DOHH2 (cell line): ENCODE results near the gene OR6C65.
A peak's percentile ranks its signal among the peaks of the same experiment; 100 is the strongest.
"Not testable (repeated sequence)": the region's sequence is repeated elsewhere in the genome, so short reads cannot be mapped to it uniquely, and the experiment has no call there.

Experiments
- H3F3A ChIP-seq: fragments of 200-600 bp; sonication (generic), shearing (Covaris generic); 2 replicates; pipeline ENCODE4 v1.6.0; 2016; ENCODE audit warnings: antibody characterized with exemption, mild to moderate bottlenecking; ENCODE audit not compliant: control insufficient read depth, insufficient read depth
- H3K27ac ChIP-seq: fragments of 200-600 bp; sonication (generic); 2 replicates; pipeline ENCODE4 v1.5.1; 2014; ENCODE audit warnings: low read depth, mild to moderate bottlenecking, low read length, moderate library complexity
- H3K27me3 ChIP-seq: fragments of 200-600 bp; sonication (generic); 2 replicates; pipeline ENCODE4 v1.6.1; 2014; ENCODE audit warnings: mild to moderate bottlenecking, low read length, mixed read lengths; ENCODE audit not compliant: control insufficient read depth
- H3K36me3 ChIP-seq: fragments of 200-600 bp; sonication (generic); 2 replicates; pipeline ENCODE4 v1.6.1; 2014; ENCODE audit warnings: mild to moderate bottlenecking, low read length, moderate library complexity, mixed read lengths; ENCODE audit not compliant: control insufficient read depth
- H3K4me1 ChIP-seq: fragments of 200-600 bp; sonication (generic); 2 replicates; pipeline ENCODE4 v1.6.1; 2014; ENCODE audit warnings: mild to moderate bottlenecking, low read length, mixed read lengths; ENCODE audit not compliant: control insufficient read depth
- H3K4me2 ChIP-seq: fragments of 200-600 bp; sonication (generic); 2 replicates; pipeline ENCODE4 v1.6.0; 2014; ENCODE audit warnings: mild to moderate bottlenecking, low read length, moderate library complexity
- H3K4me3 ChIP-seq: fragments of 200-600 bp; sonication (generic); 2 replicates; pipeline ENCODE4 v1.5.1; 2014; ENCODE audit warnings: mild to moderate bottlenecking, low read length, mixed read lengths
- H3K79me2 ChIP-seq: fragments of 200-600 bp; sonication (generic); 2 replicates; pipeline ENCODE4 v1.6.1; 2014; ENCODE audit warnings: mild to moderate bottlenecking, low read length, mixed read lengths; ENCODE audit not compliant: control insufficient read depth
- H3K9me2 ChIP-seq: fragments of 200-600 bp; sonication (generic); replicated peaks from 2 replicates; pipeline ENCODE4 v1.6.1; 2014; ENCODE audit warnings: mild to moderate bottlenecking, low read length, mixed read lengths; ENCODE audit not compliant: control insufficient read depth
- H3K9me3 ChIP-seq: fragments of 200-600 bp; sonication (generic); 2 replicates; pipeline ENCODE4 v1.6.1; 2014; ENCODE audit warnings: antibody characterized with exemption, low read length, mixed read lengths; ENCODE audit not compliant: control insufficient read depth, insufficient read depth
- H4K20me1 ChIP-seq: fragments of 200-600 bp; sonication (generic); 2 replicates; pipeline ENCODE4 v1.6.0; 2014; ENCODE audit warnings: low read depth, mild to moderate bottlenecking, antibody characterized with exemption, low read length, moderate library complexity; ENCODE audit not compliant: control insufficient read depth, insufficient read depth
- CTCF ChIP-seq: fragments of 200-600 bp; sonication (generic); IDR thresholded peaks from one replicate; pipeline ENCODE4 v1.5.1; 2014; ENCODE audit warnings: antibody characterized with exemption, mild to moderate bottlenecking, low read depth, low read length; ENCODE audit not compliant: poor library complexity, severe bottlenecking
- EZH2phosphoT487 ChIP-seq: fragments of 200-600 bp; sonication (generic); IDR thresholded peaks from 2 replicates; pipeline ENCODE4 v1.6.1; 2017; ENCODE audit warnings: borderline replicate concordance, mild to moderate bottlenecking, antibody characterized with exemption, low read length, moderate library complexity, mixed read lengths

The OR6C65 gene

DNA sequence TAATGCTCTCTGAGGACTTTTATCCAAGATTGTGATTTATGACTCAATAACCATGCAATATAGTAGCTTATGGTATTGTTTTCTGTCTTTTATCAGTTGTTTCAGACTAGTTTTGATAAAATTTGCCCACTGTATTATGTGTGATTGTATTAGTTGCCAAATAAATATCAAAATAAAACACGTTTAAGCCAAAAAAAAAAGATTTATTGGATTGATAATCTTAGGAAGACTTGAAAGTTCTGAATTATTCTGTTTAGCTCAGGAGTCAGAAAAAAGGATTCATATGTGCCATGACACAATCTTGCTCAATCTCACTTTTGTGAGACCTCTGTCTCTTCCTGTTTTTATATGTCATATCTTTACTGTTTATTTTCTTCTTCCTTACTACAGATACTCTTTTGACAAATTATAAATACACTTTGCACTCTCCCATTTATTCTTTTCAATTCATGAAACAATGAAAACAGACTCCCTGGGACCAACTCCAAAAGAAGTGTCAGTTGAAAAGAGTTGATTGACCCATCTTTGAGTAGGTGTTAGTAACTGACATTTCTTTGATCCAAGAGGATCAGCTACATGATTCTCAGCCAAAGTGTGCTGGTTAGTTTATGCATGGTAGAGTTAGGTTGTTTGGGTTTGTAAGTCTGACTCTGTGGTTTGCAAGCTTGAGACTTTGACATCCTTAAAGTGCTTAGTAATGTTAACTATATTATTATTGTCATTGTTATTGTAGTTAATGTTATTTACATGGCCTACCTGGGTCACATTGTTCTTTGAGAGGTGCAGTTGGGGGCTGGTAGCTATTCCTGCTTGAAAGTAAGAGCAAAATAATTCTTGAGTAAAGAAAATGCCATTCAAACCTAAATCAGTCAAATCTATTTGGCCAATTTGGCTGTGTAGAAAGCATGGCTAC is 28.3 kb downstream of the OR6C65 start:
- no peaks in the 10 kb centered on the region for H3K9me3 ChIP-seq
- TF ChIP-seq CTCF (no peak), EZH2phosphoT487 (no peak)
- H3K27me3 ChIP-seq, result no peaks in the 10 kb centered on the region
- H3F3A ChIP-seq, result no peaks in the 10 kb centered on the region; the same call in 1 of the 2 replicates
- no peaks in the 10 kb centered on the region for H3K79me2 ChIP-seq
- no peaks in the 10 kb centered on the region for H3K9me2 ChIP-seq
- H4K20me1 ChIP-seq, result no peaks in the 10 kb centered on the region
- H3K4me2 ChIP-seq, result no peak overlapping the region
- 0 out of 2 replicates have a peak, but pooled peaks cover 3% of the 10 kb centered on the region for H3K4me1 ChIP-seq
- no peak overlapping the region for H3K27ac ChIP-seq
- H3K36me3 ChIP-seq, result no peaks in the 10 kb centered on the region
- no peak overlapping the region for H3K4me3 ChIP-seq

DNA sequence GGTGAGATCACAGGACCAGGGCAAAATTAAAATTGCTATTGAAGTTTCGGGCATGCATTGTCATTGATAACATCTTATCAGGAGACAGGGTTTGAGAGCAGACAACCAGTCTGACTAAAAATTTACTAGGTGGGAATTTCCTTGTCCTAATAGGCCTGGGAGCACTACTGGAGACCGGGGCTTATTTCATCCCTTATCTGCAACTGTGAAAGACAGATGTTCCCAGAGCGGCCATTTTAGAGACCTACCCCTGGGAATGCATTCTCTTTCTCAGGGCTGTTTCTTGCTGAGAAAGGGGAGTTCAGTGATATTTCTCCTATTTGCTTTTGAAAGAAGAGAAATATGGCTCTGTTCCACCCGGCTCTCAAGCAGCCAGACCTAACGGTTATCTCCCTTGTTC is 40.9 kb downstream of the OR6C65 start:
- H3K27ac ChIP-seq, H3K36me3 ChIP-seq, H3K4me2 ChIP-seq, H3K9me2 ChIP-seq, H3K79me2 ChIP-seq, H3K4me3 ChIP-seq, H3F3A ChIP-seq, H3K27me3 ChIP-seq, H4K20me1 ChIP-seq, H3K9me3 ChIP-seq: not testable (repeated sequence)
- H3K4me1 ChIP-seq, result peaks cover 29% of the 10 kb centered on the region

GRCh38 chr12:55443776-55444175 is 43.4 kb downstream of the OR6C65 start, which contains the start of gene OR6C2:
OR6C2 (plus strand) TSS chr12:55444076; CDS start chr12:55452214, 8,138 bp downstream.
- Histone ChIP-seq H3K4me1 (peaks cover 33% of the 10 kb centered on the region), H3K4me3 (no peak within 1 kb of the TSS), H3K27ac (no peak within 1 kb of the TSS), H3K4me2 (peak within 1 kb of the TSS; percentile 8; the same call in 1 of the 2 replicates), H3F3A (no peaks in the 10 kb centered on the region), H3K9me2 (no peaks in the 10 kb centered on the region), H3K79me2 (no peaks in the 10 kb centered on the region), H3K36me3 (no peaks in the 10 kb centered on the region), H3K9me3 (no peaks in the 10 kb centered on the region), H4K20me1 (no peaks in the 10 kb centered on the region), H3K27me3 (no peaks in the 10 kb centered on the region)
- TF ChIP-seq CTCF, result no peak
- no peak for TF ChIP-seq EZH2phosphoT487

GRCh38 chr12:55445357-55445756 is 45.0 kb downstream of the OR6C65 start:
- TF ChIP-seq EZH2phosphoT487 (no peak), CTCF (no peak)
- H3K9me2 ChIP-seq, result no peaks in the 10 kb centered on the region
- no peaks in the 10 kb centered on the region for H3K27me3 ChIP-seq
- H3K4me2 ChIP-seq, result peak overlapping the region; percentile 40
- peaks cover 33% of the 10 kb centered on the region for H3K4me1 ChIP-seq
- 0 out of 2 replicates have a peak overlapping the region, but pooled peaks have one; percentile 16 for H3K4me3 ChIP-seq
- H3F3A ChIP-seq, result no peaks in the 10 kb centered on the region
- H3K79me2 ChIP-seq, result no peaks in the 10 kb centered on the region
- no peaks in the 10 kb centered on the region for H4K20me1 ChIP-seq
- no peaks in the 10 kb centered on the region for H3K9me3 ChIP-seq
- no peaks in the 10 kb centered on the region for H3K36me3 ChIP-seq
- no peak overlapping the region for H3K27ac ChIP-seq
